Measurements from ENCODE around the gene ZNF423.

ZNF423 gene

GRCh38 chr16:49499414-49499785 is 356.5 kb downstream of the ZNF423 start:
- no peak for DNase-seq (ENCODE audit: low read depth)
- no peak for TF ChIP-seq CTCF (IDR thresholded peaks at IDR 0.05; ENCODE audit: low read depth, low read length, missing control alignments)
- H3K4me3 ChIP-seq (ENCODE audit: low read depth, low read length), result no peak overlapping the region

- no peak for DNase-seq (ENCODE audit: low read depth)
- H3K4me3 ChIP-seq (ENCODE audit: low read depth, low read length), result no peak overlapping the region
- TF ChIP-seq CTCF (IDR thresholded peaks at IDR 0.05; ENCODE audit: low read depth, low read length, missing control alignments), result no peak
Observed at GRCh38 chr16:49498666-49499413, 357.1 kb downstream of the ZNF423 start.

GRCh38 chr16:49498264-49498663 is 357.6 kb downstream of the ZNF423 start:
- no peak overlapping the region for H3K4me3 ChIP-seq (ENCODE audit: low read depth, low read length)
- no peak for TF ChIP-seq CTCF (IDR thresholded peaks at IDR 0.05; ENCODE audit: low read depth, low read length, missing control alignments)
- no peak for DNase-seq (ENCODE audit: low read depth)

GRCh38 chr16:49497466-49497865 is 358.4 kb downstream of the ZNF423 start:
- no peak overlapping the region for H3K4me3 ChIP-seq (ENCODE audit: low read depth, low read length)
- no peak for TF ChIP-seq CTCF (IDR thresholded peaks at IDR 0.05; ENCODE audit: low read depth, low read length, missing control alignments)
- DNase-seq (ENCODE audit: low read depth), result no peak

GRCh38 chr16:49496656-49497055 is 359.3 kb downstream of the ZNF423 start:
- H3K4me3 ChIP-seq (ENCODE audit: low read depth, low read length), result no peak overlapping the region

GRCh38 chr16:49495596-49496355 is 360.1 kb downstream of the ZNF423 start:
- no peak for DNase-seq (ENCODE audit: low read depth)
- no peak overlapping the region for H3K4me3 ChIP-seq (ENCODE audit: low read depth, low read length)
- TF ChIP-seq CTCF (IDR thresholded peaks at IDR 0.05; ENCODE audit: low read depth, low read length, missing control alignments), result no peak

More at GRCh38 chr16:49496656-49497055, 359.3 kb downstream of the ZNF423 start:
- TF ChIP-seq CTCF (IDR thresholded peaks at IDR 0.05; ENCODE audit: low read depth, low read length, missing control alignments), result no peak
- DNase-seq (ENCODE audit: low read depth), result no peak

Measured in GM12864 (cell line).